HCT116 (cell line): ENCODE data around the gene DYRK2. TPM values are rescaled to one million over a fixed set of nuclear protein-coding genes. Genes with fewer than 3 reads are reported as not detected.

ENCODE experiments used
- ATAC-seq: fragments of 200-7000 bp; cut with Tn5 transposase; 2 replicates; pipeline ENCODE4 v1.9.1; 2020; ENCODE audit warnings: mild to moderate bottlenecking, moderate library complexity
- BruUV-seq: library from RNA; stranded (reverse); fragments of 400-500 nt; replicated peaks from 2 replicates; lab custom pipeline; 2021; lab: Mats Ljungman, UMichigan
- CTCF ChIA-PET: fragments of 300-600 bp; sonication (Branson Sonifier 250); formaldehyde crosslinking; loops from one replicate; lab custom pipeline; 2021; ENCODE audit warnings: antibody characterized with exemption; lab: Charles Lee
- POLR2A ChIA-PET: fragments of 300-600, 350-600 bp; sonication (Branson Sonifier 250); formaldehyde crosslinking; loops from one replicate; lab custom pipeline; 2021; ENCODE audit warnings: antibody characterized with exemption; lab: Charles Lee
- RAD21 ChIA-PET, 2 experiments: fragments of 300-600 bp; sonication (Branson Sonifier 250); formaldehyde crosslinking; loops; one replicate each; lab custom pipeline; 2023; ENCODE audit warnings: low total read pairs in 2 of 2; ENCODE audit not compliant: uncharacterized antibody in 2 of 2, unreplicated experiment in 2 of 2, low non-redundant PET in 1 of 2; lab: Charles Lee
- DNase-seq: peaks from one replicate; pipeline ENCODE4 v3.0.0-alpha.2; 2010; ENCODE audit warnings: low read depth, low spot score
- H2AFZ ChIP-seq: fragments of 200-600 bp; shearing (Covaris generic), sonication (generic); 2 replicates; pipeline ENCODE4 v1.6.1; 2017; ENCODE audit warnings: low read depth, mixed run types, mixed read lengths, antibody characterized with exemption, low read length; ENCODE audit not compliant: poor library complexity, severe bottlenecking
- H3K27ac ChIP-seq: 2 replicates; pipeline ENCODE4 v1.5.1; 2012; ENCODE audit warnings: low read depth, low read length
- H3K27me3 ChIP-seq: fragments of 200-600 bp; sonication (generic); 2 replicates; pipeline ENCODE4 v1.6.1; 2016; ENCODE audit warnings: mixed run types, low read length, mixed read lengths; ENCODE audit not compliant: insufficient read depth
- H3K36me3 ChIP-seq, 2 experiments: fragments of 200-500 bp in 1 of 2; fragments of 200-600 bp in 1 of 2; sonication (Bioruptor generic) in 1 of 2; sonication (generic) in 1 of 2; 2 replicates each; pipeline versions ENCODE4 v1.5.1 to v1.6.1; 2014 to 2016; ENCODE audit warnings: low read length in 2 of 2, inconsistent platforms in 1 of 2, mixed read lengths in 1 of 2, mixed run types in 1 of 2; ENCODE audit not compliant: insufficient read depth in 2 of 2, control insufficient read depth in 1 of 2
- H3K4me1 ChIP-seq, 2 experiments: fragments of 200-600 bp in 1 of 2; sonication (generic) in 1 of 2; 2 replicates each; pipeline versions ENCODE4 v1.5.1 to v1.6.1; 2012 to 2017; ENCODE audit warnings: low read length in 2 of 2, inconsistent platforms in 1 of 2, mild to moderate bottlenecking in 1 of 2, mixed read lengths in 1 of 2, mixed run types in 1 of 2, moderate library complexity in 1 of 2; ENCODE audit not compliant: insufficient read depth in 2 of 2, control insufficient read depth in 1 of 2
- H3K4me2 ChIP-seq: fragments of 200-600 bp; sonication (generic); 2 replicates; pipeline ENCODE4 v1.6.1; 2017; ENCODE audit warnings: mixed run types, low read length, mixed read lengths
- H3K4me3 ChIP-seq, 2 experiments: fragments of 200-600 bp in 1 of 2; sonication (generic) in 1 of 2; replicated peaks in 1 of 2; 2 replicates each; pipeline ENCODE4 v1.5.1; 2011 to 2016; ENCODE audit warnings: low read length in 2 of 2, control low read depth in 1 of 2, low read depth in 1 of 2, mild to moderate bottlenecking in 1 of 2, mixed read lengths in 1 of 2, mixed run types in 1 of 2
- H3K79me2 ChIP-seq: fragments of 200-600 bp; sonication (generic); 2 replicates; pipeline ENCODE4 v1.6.1; 2017; ENCODE audit warnings: mild to moderate bottlenecking, mixed run types, low read length, moderate library complexity, mixed read lengths; ENCODE audit not compliant: insufficient read depth
- H3K9ac ChIP-seq: fragments of 200-600 bp; sonication (generic); 2 replicates; pipeline ENCODE4 v1.6.1; 2016; ENCODE audit warnings: low read length, mixed read lengths
- H3K9me2 ChIP-seq: fragments of 200-600 bp; sonication (generic), shearing (Covaris generic); 2 replicates; pipeline ENCODE4 v1.6.1; 2017; ENCODE audit warnings: mixed run types, mild to moderate bottlenecking, moderate library complexity; ENCODE audit not compliant: insufficient read depth
- H3K9me3 ChIP-seq, 2 experiments: fragments of 200-500 bp in 1 of 2; fragments of 200-600 bp in 1 of 2; sonication (Bioruptor generic) in 1 of 2; sonication (generic) in 1 of 2; 2 replicates each; pipeline ENCODE4 v1.6.1; 2014 to 2017; ENCODE audit warnings: low read length in 2 of 2, mixed read lengths in 2 of 2, inconsistent platforms in 1 of 2, low read depth in 1 of 2, mild to moderate bottlenecking in 1 of 2, mixed run types in 1 of 2, moderate library complexity in 1 of 2; ENCODE audit not compliant: control insufficient read depth in 1 of 2, insufficient read depth in 1 of 2
- H4K20me1 ChIP-seq: fragments of 200-600 bp; sonication (generic), shearing (Covaris generic); 2 replicates; pipeline ENCODE4 v1.6.1; 2017; ENCODE audit warnings: mixed run types, mild to moderate bottlenecking, moderate library complexity; ENCODE audit not compliant: insufficient read depth
- CTCF ChIP-seq, 3 experiments: fragments of 200-600 bp in 1 of 3; sonication (generic) in 1 of 3; IDR thresholded peaks in 2 of 3; conservative IDR thresholded peaks in 1 of 3; 2 replicates each; pipeline ENCODE4 v1.5.1; 2012 to 2017; ENCODE audit warnings: low read depth in 2 of 3, low read length in 2 of 3, antibody characterized with exemption in 1 of 3, borderline replicate concordance in 1 of 3, control low read depth in 1 of 3, mild to moderate bottlenecking in 1 of 3, mixed read lengths in 1 of 3, mixed run types in 1 of 3, moderate library complexity in 1 of 3; ENCODE audit not compliant: insufficient read depth in 1 of 3
- EGR1 ChIP-seq: IDR thresholded peaks from 2 replicates; pipeline ENCODE4 v1.6.1; 2012; ENCODE audit warnings: low read depth
- ELF1 ChIP-seq: IDR thresholded peaks from 2 replicates; pipeline ENCODE4 v1.6.1; 2012; ENCODE audit warnings: low read depth, borderline replicate concordance
- FOSL1 ChIP-seq: IDR thresholded peaks from 2 replicates; pipeline ENCODE4 v1.6.1; 2012; ENCODE audit warnings: low read depth
- JUND ChIP-seq: IDR thresholded peaks from 2 replicates; pipeline ENCODE4 v1.6.1; 2012
- POLR2A ChIP-seq: IDR thresholded peaks from 2 replicates; pipeline ENCODE4 v1.7.0; 2011; ENCODE audit warnings: borderline replicate concordance; ENCODE audit not compliant: insufficient read depth, insufficient read length; ENCODE audit errors: extremely low read depth
- POLR2AphosphoS5 ChIP-seq: IDR thresholded peaks from 2 replicates; pipeline ENCODE4 v1.6.1; 2011; ENCODE audit warnings: mild to moderate bottlenecking, low read depth, low read length, moderate library complexity
- RAD21 ChIP-seq: IDR thresholded peaks from 2 replicates; pipeline ENCODE4 v1.6.1; 2012; ENCODE audit warnings: low read depth, mild to moderate bottlenecking
- SIN3A ChIP-seq: IDR thresholded peaks from 2 replicates; pipeline ENCODE4 v1.6.1; 2012; ENCODE audit warnings: low read depth
- TCF7L2 ChIP-seq: IDR thresholded peaks from 2 replicates; pipeline ENCODE4 v1.7.0; 2011; ENCODE audit warnings: borderline replicate concordance, inconsistent platforms; ENCODE audit not compliant: insufficient read depth, insufficient read length; ENCODE audit errors: extremely low read depth
- YY1 ChIP-seq: IDR thresholded peaks from 2 replicates; pipeline ENCODE4 v1.6.1; 2011; ENCODE audit warnings: low read length, low read depth, moderate library complexity, mild to moderate bottlenecking; ENCODE audit not compliant: insufficient replicate concordance; ENCODE audit errors: extremely low read depth
- ZBTB33 ChIP-seq: IDR thresholded peaks from 2 replicates; pipeline ENCODE4 v1.6.1; 2011; ENCODE audit warnings: mild to moderate bottlenecking, low read length, moderate library complexity; ENCODE audit not compliant: insufficient replicate concordance; ENCODE audit errors: extremely low read depth
- intact Hi-C: fragments of 100-400 bp; cut with micrococcal nuclease; formaldehyde crosslinking; loops from 2 replicates; pipeline ENCODE4 v1.10.0; 2022
- total RNA-seq: library from RNA; stranded (reverse); gene quantifications from one replicate; pipeline ENCODE4 v1.2.1, GENCODE V29; 2021; ENCODE audit not compliant: unreplicated experiment
- TF ChIP-seq, protein P1 (sequence below): IDR thresholded peaks from 2 replicates; pipeline ENCODE4 v1.6.1; 2012
- TF ChIP-seq, protein P2 (sequence below): IDR thresholded peaks from 2 replicates; pipeline ENCODE4 v1.6.1; 2012

The DYRK2 gene
- total RNA-seq, 1 experiment from 2014 or later: 28.7 TPM

- H3K4me1 ChIP-seq: no peaks in the 10 kb centered on the region
- H3K27ac ChIP-seq: no peak overlapping the region
- BruUV-seq: no TSS peak
- TF ChIP-seq EGR1 (no peak), RAD21 (no peak), CTCF (IDR thresholded peaks at IDR 0.05 in 2 of 3, conservative IDR thresholded peaks at IDR 0.05 in 1 of 3; ENCODE audit: borderline replicate concordance in 1 of 3, insufficient read depth in 1 of 3, low read depth in 2 of 3, low read length in 2 of 3) (no peak), POLR2AphosphoS5 (no peak), FOSL1 (no peak), JUND (no peak), ELF1 (no peak), TCF7L2 (no peak), POLR2A (no peak), YY1 (no peak), SIN3A (no peak), ZBTB33 (no peak)
- TF ChIP-seq, protein P1, sequence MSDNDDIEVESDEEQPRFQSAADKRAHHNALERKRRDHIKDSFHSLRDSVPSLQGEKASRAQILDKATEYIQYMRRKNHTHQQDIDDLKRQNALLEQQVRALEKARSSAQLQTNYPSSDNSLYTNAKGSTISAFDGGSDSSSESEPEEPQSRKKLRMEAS: no peak
- TF ChIP-seq, protein P2, sequence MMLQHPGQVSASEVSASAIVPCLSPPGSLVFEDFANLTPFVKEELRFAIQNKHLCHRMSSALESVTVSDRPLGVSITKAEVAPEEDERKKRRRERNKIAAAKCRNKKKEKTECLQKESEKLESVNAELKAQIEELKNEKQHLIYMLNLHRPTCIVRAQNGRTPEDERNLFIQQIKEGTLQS: no peak
- POLR2A ChIA-PET: no interaction called here
- RAD21 ChIA-PET: no interaction called here
- no peaks in the 10 kb centered on the region for H3K9me3 ChIP-seq
- no peak overlapping the region for H3K4me2 ChIP-seq
- H2AFZ ChIP-seq: no peak overlapping the region
- CTCF ChIA-PET: no interaction called here
- no peak overlapping the region for H3K9ac ChIP-seq
- DNase-seq: no peak
- H3K27me3 ChIP-seq: no peaks in the 10 kb centered on the region
- ATAC-seq: no peak
- H3K36me3 ChIP-seq: no peaks in the 10 kb centered on the region
- no peaks in the 10 kb centered on the region for H4K20me1 ChIP-seq
- H3K79me2 ChIP-seq: peaks cover 13% of the 10 kb centered on the region; the same call in 1 of the 2 replicates
- H3K9me2 ChIP-seq: no peaks in the 10 kb centered on the region
- H3K4me3 ChIP-seq: no peak overlapping the region
- intact Hi-C loops: no loop called here
Measured at GRCh38 chr12:67667276-67668073, 18.9 kb downstream of the DYRK2 start.
